GM21528 (cell line): ENCODE data around the gene DOCK6.

ENCODE experiments used
- ATAC-seq: cut with Tn5 transposase; IDR thresholded peaks from one replicate; pipeline ENCODE4 v1.9.1; 2021; ENCODE audit warnings: mild to moderate bottlenecking, moderate library complexity; ENCODE audit not compliant: unreplicated experiment, low FRiP score

Gene DOCK6

GRCh38 chr19:11155373-11156120 is 106.8 kb downstream of the DOCK6 start, which contains the start of gene SPC24:
Gene SPC24 (minus strand): TSS chr19:11155782. CDS start chr19:11155776, 6 bp downstream.
- peak; percentile 93 for ATAC-seq

GRCh38 chr19:11154683-11155047 is 107.7 kb downstream of the DOCK6 start:
- no peak for ATAC-seq

- no peak for ATAC-seq
Observed at GRCh38 chr19:11152318-11153062, 109.8 kb downstream of the DOCK6 start.

- ATAC-seq = no peak
Observed at GRCh38 chr19:11151181-11151580, 111.1 kb downstream of the DOCK6 start.
